Forelimb muscle (tissue), 1 donor: ENCODE data around the gene CFAP46. TPM values are rescaled to one million over a fixed set of nuclear protein-coding genes. Genes with fewer than 3 reads are reported as not detected.

Experiments used
- DNase-seq: peaks from one replicate; pipeline ENCODE4 v3.0.0-alpha.2; 2013; ENCODE audit warnings: low read depth
- polyA plus RNA-seq: library from polyadenylated mRNA; unstranded; fragments of 120-200 nt; gene quantifications from one replicate; pipeline ENCODE4 v1.2.1, GENCODE V29; 2013; ENCODE audit not compliant: insufficient read length

Gene CFAP46
- polyA plus RNA-seq, 1 donor = 0.24 TPM

- DNase-seq = no peak
Observed at GRCh38 chr10:132790470-132790869, 151.9 kb downstream of the CFAP46 start.

- DNase-seq = no peak
Observed at GRCh38 chr10:132789659-132790148, 152.7 kb downstream of the CFAP46 start.

- DNase-seq = no peak
Observed at GRCh38 chr10:132788831-132789219, 153.5 kb downstream of the CFAP46 start.

DNA sequence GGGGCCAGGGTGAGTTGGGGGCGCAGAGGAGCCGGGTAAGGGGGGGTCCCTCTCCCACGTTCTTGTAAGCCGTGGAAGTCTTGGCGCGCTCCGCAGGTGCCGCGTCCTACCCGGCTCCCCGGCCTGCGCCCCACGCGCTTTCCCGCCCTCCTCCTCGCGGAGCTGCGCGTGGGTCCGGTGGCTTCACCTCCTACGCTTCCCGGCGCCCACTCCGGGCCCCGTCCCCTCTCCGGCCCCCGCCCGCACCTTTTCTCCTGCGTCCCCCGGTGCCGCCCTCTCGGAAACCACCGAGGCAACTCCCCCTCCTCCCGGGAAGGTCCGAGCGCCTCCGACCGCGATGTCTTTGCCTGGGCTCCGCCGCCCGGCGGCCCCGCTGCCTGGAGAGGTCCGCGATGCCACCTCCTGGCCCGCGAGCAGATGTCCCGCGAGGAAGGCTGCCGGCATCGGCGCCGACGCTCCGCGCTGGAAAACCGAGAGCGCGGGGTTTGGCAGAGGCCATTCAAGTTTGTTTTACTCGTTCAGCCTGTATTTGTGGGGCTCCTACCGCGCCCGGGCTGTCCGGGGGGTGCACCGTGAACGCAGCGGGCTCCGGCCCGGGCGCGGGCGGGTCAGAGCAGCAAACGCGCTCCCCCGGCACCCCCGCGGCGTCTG, 154.1 kb downstream of the CFAP46 start:
- no peak for DNase-seq

DNA sequence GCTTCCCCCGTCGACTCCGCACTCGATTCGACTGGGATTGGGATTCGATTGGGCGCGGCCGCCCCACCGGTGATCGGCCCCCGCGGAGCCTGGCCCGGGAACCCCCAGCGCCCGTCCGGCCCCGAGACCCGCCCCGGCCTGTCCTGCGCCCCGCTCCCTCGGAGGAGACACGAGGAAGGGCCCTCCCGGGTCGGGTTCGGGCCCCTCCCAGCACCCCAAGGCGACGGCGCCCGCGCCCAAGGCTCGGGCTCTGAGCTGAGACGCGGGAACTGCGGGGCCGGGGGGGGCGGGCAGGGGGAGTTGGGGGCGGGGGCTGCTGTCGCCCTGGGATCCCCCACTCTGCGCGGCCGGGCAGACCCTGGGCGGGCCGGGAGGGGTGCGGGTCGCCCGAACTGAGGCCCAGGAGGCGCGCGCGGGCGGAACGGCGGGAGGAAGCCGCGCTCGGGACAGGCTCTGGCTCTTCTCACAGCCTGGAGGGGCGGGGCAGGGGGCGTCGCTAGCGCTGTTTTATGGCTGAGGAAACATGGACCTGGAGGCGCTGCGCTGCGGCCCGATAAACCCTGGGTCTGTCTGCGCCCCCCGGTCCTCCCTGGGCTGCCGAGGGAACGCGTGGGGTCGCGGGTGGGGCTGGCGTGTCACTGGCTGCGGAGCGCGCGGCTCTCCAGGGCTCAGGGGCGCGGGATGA, 154.7 kb downstream of the CFAP46 start:
- no peak for DNase-seq

GRCh38 chr10:132786884-132787494, 155.4 kb downstream of the CFAP46 start:
- DNase-seq = no peak

- DNase-seq = no peak
Observed at GRCh38 chr10:132786476-132786883, 155.9 kb downstream of the CFAP46 start.

GRCh38 chr10:132785723-132786475, 156.5 kb downstream of the CFAP46 start, which contains the start of gene NKX6-2:
TSS of gene NKX6-2 (minus strand) at chr10:132786147. CDS start at chr10:132785948, 199 bp downstream.
- no peak for DNase-seq

DNA sequence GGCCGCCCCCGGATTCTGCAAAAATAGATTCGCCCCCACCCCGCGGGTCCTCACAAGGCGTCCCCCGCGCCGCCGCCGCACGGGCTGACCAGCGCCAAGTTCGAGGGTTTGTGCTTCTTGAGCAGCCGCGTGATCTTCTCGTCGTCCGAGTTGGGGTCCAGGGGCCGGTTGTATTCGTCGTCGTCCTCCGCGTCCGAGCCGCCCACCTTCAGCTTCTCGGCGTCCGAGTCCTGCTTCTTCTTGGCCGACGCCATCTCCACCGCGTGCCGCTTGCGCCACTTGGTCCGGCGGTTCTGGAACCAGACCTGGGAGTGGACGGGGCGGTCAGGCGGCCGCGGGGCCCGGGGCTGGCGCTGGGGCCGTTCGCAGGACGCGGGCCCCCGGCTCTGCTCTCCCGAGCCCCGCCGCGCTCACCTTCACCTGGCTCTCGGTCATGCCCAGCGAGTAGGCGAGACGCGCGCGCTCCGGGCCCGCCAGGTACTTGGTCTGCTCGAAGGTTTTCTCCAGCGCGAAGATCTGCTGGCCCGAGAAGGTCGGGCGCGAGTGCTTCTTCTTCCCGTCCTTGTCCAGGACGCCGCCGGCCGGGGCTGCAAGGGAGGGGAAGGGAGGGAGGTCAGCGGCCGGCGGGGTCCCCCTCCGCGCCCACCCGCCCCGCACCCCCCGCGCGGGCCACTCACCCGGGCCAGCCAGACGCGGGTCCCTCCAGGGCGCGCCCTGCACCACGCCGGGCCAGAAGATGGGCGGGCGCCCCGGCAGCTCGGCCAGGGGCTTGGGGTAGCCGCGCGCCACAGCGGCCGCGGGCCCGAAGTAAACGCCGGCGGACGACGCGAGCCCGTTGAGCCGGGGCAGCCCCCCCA, 157.3 kb downstream of the CFAP46 start:
- no peak for DNase-seq

DNA sequence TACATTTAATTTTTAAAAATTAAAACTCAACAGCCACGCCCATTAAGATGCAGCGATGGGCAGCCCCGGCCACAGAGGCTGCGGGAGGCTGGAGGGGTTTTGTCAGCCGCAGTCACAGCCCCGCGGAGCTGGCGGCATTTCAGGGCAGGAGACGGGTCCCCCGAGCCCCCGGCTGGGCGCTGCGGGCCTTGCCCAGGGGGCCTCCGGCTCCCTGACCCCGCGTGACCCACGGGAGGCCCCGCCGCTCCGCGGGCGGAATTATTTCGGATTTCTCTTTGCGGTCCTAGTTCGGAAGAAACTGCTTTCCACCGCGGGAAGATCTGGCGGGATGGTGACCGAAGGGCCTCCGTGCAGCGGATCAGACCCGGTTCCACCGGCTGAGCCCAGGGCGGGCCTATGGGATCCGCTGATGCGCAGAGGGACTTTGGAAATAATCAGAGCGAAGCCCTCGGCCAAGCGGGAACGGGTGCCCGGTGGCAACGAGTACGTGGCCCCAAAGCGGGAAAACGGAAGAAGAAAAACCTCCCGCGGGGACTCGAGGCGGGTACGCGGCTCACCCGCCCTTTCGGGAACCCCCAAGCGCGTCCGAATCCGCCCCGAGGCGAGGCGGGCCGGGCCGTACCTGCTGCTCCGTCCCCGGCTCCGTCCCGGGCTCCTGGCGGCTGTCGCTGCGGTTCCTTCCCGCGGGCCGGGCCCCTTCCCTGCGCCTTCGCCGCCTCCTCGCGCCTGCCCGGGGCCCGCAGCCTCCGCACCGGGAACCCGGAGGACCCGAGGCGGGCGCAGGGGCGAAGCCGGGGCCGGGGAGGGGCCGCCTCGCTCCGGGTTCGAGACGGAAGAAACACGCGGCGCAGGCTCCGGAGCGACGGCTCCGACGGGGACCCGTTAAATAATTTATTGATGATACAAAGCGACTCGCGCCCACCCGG, 158.2 kb downstream of the CFAP46 start:
- DNase-seq = no peak

DNA sequence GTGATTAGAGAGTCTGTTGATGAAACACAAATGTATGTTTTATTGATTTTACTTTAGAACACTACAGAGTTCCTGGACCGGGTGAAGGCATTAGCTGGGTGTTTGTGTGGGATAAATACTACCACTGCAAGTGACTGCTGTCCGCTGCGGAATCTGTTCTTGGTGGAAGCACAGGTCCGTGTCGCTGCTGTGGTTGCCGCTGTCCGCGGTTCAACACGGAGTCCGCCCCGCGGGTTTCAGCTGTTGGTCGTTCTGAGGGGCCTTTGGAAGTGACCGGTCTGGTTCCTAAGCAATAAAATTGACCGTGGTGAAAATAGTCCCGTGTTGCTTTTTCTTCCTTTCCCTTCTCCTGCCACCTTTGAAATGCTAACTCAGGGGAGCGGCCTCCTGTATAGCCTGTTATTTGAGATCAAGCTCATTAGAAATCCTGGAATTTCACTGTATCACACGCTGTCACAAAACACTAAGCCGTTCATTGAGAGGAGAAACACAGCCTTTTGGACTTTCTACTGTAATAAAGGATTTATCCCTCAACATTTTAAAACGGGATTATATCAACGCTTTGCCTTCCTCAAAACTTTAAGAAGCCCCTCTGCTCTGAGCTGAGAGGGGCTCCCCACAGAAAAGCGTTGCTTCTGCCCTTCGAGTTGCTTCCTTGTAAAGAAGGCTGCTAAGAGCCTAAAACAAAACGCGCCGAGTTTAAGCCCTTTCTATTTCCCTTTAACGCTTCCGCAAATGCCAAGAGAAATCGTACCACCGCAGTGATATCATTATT, 159.0 kb downstream of the CFAP46 start:
- DNase-seq = no peak

DNA sequence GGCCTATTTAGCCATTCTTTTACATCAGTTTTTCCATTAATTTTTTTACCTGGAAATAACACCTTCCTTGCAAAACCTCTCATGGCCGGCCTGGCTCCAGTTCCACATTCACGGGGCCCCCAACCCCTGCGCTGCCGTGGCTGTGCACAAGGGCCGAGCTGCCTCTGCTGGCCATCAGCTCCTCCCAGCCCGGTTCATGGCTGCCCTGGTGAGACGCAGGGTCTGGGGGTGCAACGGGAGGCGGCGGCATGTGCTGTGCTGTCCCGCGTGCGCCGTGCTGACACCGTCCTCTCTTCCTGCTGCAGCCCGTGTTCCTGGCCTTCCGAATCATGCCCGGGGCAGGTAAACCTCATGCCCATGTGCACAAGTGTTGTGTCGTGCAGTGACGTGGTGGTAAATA, 160.8 kb downstream of the CFAP46 start:
- no peak for DNase-seq

DNA sequence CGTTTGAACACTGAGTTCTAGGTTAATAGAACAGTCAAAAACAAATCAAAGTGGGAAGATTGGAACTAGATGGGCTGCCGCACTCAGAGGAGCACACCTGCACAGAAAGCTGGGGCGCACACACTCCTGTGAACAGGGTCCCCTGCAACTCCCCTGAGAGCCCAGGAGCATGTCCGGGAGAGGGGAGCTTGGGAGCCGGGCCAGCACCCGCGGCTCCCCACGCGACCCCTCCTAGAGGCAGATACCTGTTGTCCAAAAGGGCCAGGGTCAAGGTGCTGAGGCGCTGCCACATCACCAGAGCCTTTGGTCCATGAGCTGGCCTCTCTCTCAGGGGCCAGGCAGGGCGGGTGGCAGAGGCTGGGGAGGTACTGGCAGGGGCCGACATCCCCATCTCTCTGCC, 162.0 kb downstream of the CFAP46 start:
- no peak for DNase-seq

- no peak for DNase-seq
Observed at GRCh38 chr10:132779549-132780294, 162.6 kb downstream of the CFAP46 start.

DNA sequence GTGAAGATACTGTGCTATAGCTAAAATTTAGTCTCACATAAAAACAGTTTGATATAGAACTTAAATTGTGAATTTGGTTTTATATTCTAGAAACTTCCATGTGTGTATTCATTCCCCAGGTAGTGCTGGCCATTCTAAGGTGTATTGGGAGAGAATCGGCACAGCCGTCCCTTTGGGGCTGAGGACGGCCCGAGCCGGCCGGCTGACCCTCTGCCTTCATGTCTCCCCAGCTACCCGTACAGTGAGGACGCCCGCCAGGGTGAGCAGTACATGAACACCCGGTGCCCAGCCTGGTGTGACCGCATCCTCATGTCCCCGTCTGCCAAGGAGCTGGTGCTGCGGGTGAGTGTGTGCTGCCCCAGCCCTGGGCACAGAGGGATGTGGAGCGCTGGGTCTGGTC, 164.9 kb downstream of the CFAP46 start:
- no peak for DNase-seq

DNA sequence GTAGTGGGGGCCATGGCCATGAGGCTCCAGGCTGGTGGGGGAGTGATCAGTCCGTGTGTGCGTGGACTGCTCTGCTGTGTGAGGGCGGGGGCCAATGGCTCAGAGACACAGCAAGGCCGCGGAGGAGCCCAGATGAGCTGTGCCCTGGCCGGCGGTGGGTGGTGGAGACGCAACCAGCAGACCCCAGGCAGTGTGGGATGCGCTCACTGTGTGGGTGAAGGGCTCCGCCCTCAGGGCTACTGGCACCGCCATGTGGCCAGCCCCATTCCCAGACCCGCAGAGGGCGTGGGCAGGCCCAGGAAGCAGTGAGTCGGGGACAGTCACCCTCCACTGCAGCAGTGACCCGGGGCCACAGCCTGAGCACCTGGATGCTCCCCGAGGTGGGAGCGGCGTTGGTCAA, 165.5 kb downstream of the CFAP46 start:
- no peak for DNase-seq

DNA sequence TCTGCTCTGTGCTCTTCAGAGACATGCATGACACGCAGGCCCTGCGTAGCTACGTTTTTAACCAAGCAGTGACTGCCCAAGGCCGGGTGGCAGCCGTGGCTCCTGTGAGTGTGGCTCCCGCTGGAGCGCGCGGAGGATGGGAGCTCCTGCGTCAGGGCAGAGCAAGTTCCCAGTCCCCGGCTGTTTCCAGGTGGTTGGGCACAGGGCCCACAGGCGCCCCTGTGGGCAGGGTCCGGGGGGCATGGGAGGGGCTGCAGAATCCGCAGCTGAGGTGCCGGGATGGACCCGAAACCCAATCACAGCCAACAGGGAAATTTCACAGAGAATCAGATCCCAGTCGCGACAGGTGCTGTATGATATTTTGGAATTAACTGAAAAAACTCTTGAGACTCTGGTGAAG, 166.2 kb downstream of the CFAP46 start:
- no peak for DNase-seq
